OCI-LY1 (cell line): ENCODE data around the gene NAA10.

Experiments
- H2AFZ ChIP-seq: fragments of 200-600 bp; sonication (generic), shearing (Covaris generic); 2 replicates; pipeline ENCODE4 v1.6.0; 2014; ENCODE audit warnings: antibody characterized with exemption, mild to moderate bottlenecking, low read length
- H3F3A ChIP-seq: fragments of 200-600 bp; sonication (generic), shearing (Covaris generic); 2 replicates; pipeline ENCODE4 v1.6.0; 2014; ENCODE audit warnings: mild to moderate bottlenecking, antibody characterized with exemption, low read length, moderate library complexity; ENCODE audit not compliant: insufficient read depth
- H3K27ac ChIP-seq: fragments of 200-600 bp; sonication (generic); 2 replicates; pipeline ENCODE4 v1.5.1; 2014; ENCODE audit warnings: low read length, mixed run types, mild to moderate bottlenecking, low read depth; ENCODE audit not compliant: poor library complexity, severe bottlenecking
- H3K27me3 ChIP-seq: fragments of 200-600 bp; sonication (generic); 2 replicates; pipeline ENCODE4 v1.6.0; 2014; ENCODE audit warnings: antibody characterized with exemption, mild to moderate bottlenecking, low read length, moderate library complexity; ENCODE audit not compliant: insufficient read depth
- H3K36me3 ChIP-seq: fragments of 200-600 bp; sonication (generic); 2 replicates; pipeline ENCODE4 v1.6.1; 2014; ENCODE audit warnings: mild to moderate bottlenecking, antibody characterized with exemption, low read length, moderate library complexity, mixed read lengths; ENCODE audit not compliant: insufficient read depth
- H3K4me1 ChIP-seq: fragments of 200-600 bp; sonication (generic); 2 replicates; pipeline ENCODE4 v1.5.1; 2014; ENCODE audit warnings: mild to moderate bottlenecking, low read length, moderate library complexity; ENCODE audit not compliant: insufficient read depth, severe bottlenecking
- H3K4me2 ChIP-seq: fragments of 200-600 bp; sonication (generic), shearing (Covaris generic); 2 replicates; pipeline ENCODE4 v1.6.1; 2014; ENCODE audit warnings: low read length
- H3K4me3 ChIP-seq: fragments of 200-600 bp; sonication (generic); 2 replicates; pipeline ENCODE4 v1.5.1; 2014; ENCODE audit warnings: low read length, low read depth, mild to moderate bottlenecking, mixed read lengths; ENCODE audit not compliant: poor library complexity, severe bottlenecking
- H3K79me2 ChIP-seq: fragments of 200-600 bp; shearing (Covaris generic); 2 replicates; pipeline ENCODE4 v1.6.1; 2016; ENCODE audit warnings: mixed run types, low read length, mixed read lengths; ENCODE audit not compliant: insufficient read depth
- H3K9ac ChIP-seq: fragments of 200-600 bp; sonication (generic), shearing (Covaris generic); 2 replicates; pipeline ENCODE4 v1.6.1; 2014; ENCODE audit warnings: mild to moderate bottlenecking, low read length, mixed read lengths
- H3K9me2 ChIP-seq: fragments of 200-600 bp; sonication (generic), shearing (Covaris generic); 2 replicates; pipeline ENCODE4 v1.6.1; 2014; ENCODE audit warnings: low read depth, mild to moderate bottlenecking, low read length, mixed read lengths
- H3K9me3 ChIP-seq: fragments of 200-600 bp; shearing (Covaris generic); 2 replicates; pipeline ENCODE4 v1.6.1; 2014; ENCODE audit warnings: low read length, mixed read lengths
- H4K20me1 ChIP-seq: fragments of 200-600 bp; sonication (generic), shearing (Covaris generic); 2 replicates; pipeline ENCODE4 v1.6.0; 2016; ENCODE audit warnings: mild to moderate bottlenecking, low read length; ENCODE audit not compliant: insufficient read depth
- CTCF ChIP-seq: fragments of 200-600 bp; sonication (generic), shearing (Covaris generic); IDR thresholded peaks from 2 replicates; pipeline ENCODE4 v1.5.1; 2017; ENCODE audit warnings: mild to moderate bottlenecking, antibody characterized with exemption, low read length, moderate library complexity, mixed read lengths
- EZH2 ChIP-seq: fragments of 200-600 bp; sonication (generic), shearing (Covaris generic); IDR thresholded peaks from 2 replicates; pipeline ENCODE4 v1.8.0; 2017; ENCODE audit warnings: borderline replicate concordance, mixed run types, mild to moderate bottlenecking, antibody characterized with exemption, low read length, moderate library complexity, mixed read lengths

The NAA10 gene

GRCh38 chrX:153969125-153969903, 34.5 kb upstream of the NAA10 start:
- peak overlapping the region; percentile 99 for H3K4me2 ChIP-seq
- peak overlapping the region; percentile 87 for H3K9ac ChIP-seq
- H3K36me3 ChIP-seq, result peaks cover 35% of the 10 kb centered on the region; the same call in 1 of the 2 replicates
- no peaks in the 10 kb centered on the region for H3K27me3 ChIP-seq
- H3K27ac ChIP-seq, result peak overlapping the region; percentile 97
- no peaks in the 10 kb centered on the region for H3K9me2 ChIP-seq
- no peaks in the 10 kb centered on the region for H4K20me1 ChIP-seq
- H3K79me2 ChIP-seq, result peaks cover 51% of the 10 kb centered on the region
- TF ChIP-seq CTCF (no peak), EZH2 (no peak)
- H3K9me3 ChIP-seq, result no peaks in the 10 kb centered on the region
- H3F3A ChIP-seq, result no peaks in the 10 kb centered on the region
- no peak overlapping the region for H2AFZ ChIP-seq
- peaks cover 52% of the 10 kb centered on the region for H3K4me1 ChIP-seq
- H3K4me3 ChIP-seq, result peak overlapping the region; percentile 93

GRCh38 chrX:153968754-153969124, 33.9 kb upstream of the NAA10 start:
- no peaks in the 10 kb centered on the region for H3K27me3 ChIP-seq
- H3K4me3 ChIP-seq, result peak overlapping the region; percentile 93
- peaks cover 51% of the 10 kb centered on the region for H3K79me2 ChIP-seq
- H3K36me3 ChIP-seq, result peaks cover 41% of the 10 kb centered on the region
- H4K20me1 ChIP-seq, result no peaks in the 10 kb centered on the region
- H3K9me3 ChIP-seq, result no peaks in the 10 kb centered on the region
- no peaks in the 10 kb centered on the region for H3K9me2 ChIP-seq
- H3K9ac ChIP-seq, result peak overlapping the region; percentile 87
- no peaks in the 10 kb centered on the region for H3F3A ChIP-seq
- TF ChIP-seq CTCF (peak; percentile 38), EZH2 (no peak)
- H3K4me1 ChIP-seq, result peaks cover 46% of the 10 kb centered on the region
- no peak overlapping the region for H2AFZ ChIP-seq
- peak overlapping the region; percentile 99 for H3K4me2 ChIP-seq
- H3K27ac ChIP-seq, result peak overlapping the region; percentile 97

- Histone ChIP-seq H4K20me1 (no peaks in the 10 kb centered on the region), H3K9ac (peak overlapping the region; percentile 87), H3F3A (no peaks in the 10 kb centered on the region), H3K79me2 (peaks cover 51% of the 10 kb centered on the region), H3K4me3 (peak overlapping the region; percentile 93), H3K36me3 (peaks cover 45% of the 10 kb centered on the region), H3K4me1 (peaks cover 41% of the 10 kb centered on the region), H3K9me3 (no peaks in the 10 kb centered on the region), H2AFZ (no peak overlapping the region), H3K9me2 (no peaks in the 10 kb centered on the region), H3K27me3 (no peaks in the 10 kb centered on the region), H3K27ac (peak overlapping the region; percentile 97), H3K4me2 (peak overlapping the region; percentile 99)
- TF ChIP-seq EZH2 (no peak), CTCF (no peak)
Observed at GRCh38 chrX:153968255-153968654, 33.4 kb upstream of the NAA10 start.
